Activated CD8-positive, alpha-beta memory T cell treated with anti-CD3 and anti-CD28 coated beads for 1 hour (primary cell): Measurements from ENCODE around the gene OR52B6.
"Not testable (repeated sequence)": the region's sequence is repeated elsewhere in the genome, so short reads cannot be mapped to it uniquely, and the experiment has no call there.

Source experiments
- DNase-seq, 2 donors: peaks; one replicate each; pipeline ENCODE4 v3.0.0-alpha.2; 2020; ENCODE audit warnings: low read depth in 1 of 2; ENCODE audit errors: extremely low read depth in 1 of 2

The OR52B6 gene

GRCh38 chr11:5580577-5580976 lies at the start of gene OR52B6:
Gene OR52B6 (plus strand): TSS chr11:5580877. CDS start chr11:5580877, 0 bp downstream.
- no peak for DNase-seq

GRCh38 chr11:5531053-5531831 lies 49.4 kb upstream of the OR52B6 start:
- no peak for DNase-seq

- no peak for DNase-seq
Measured at GRCh38 chr11:5534046-5534445, 46.6 kb upstream of the OR52B6 start.

GRCh38 chr11:5536482-5536881 lies 44.2 kb upstream of the OR52B6 start:
- DNase-seq, result no peak

- DNase-seq, result no peak
Measured at GRCh38 chr11:5541427-5541826, 39.2 kb upstream of the OR52B6 start.

GRCh38 chr11:5546457-5546856 lies 34.2 kb upstream of the OR52B6 start:
- no peak for DNase-seq

- DNase-seq, result no peak
Measured at GRCh38 chr11:5547982-5548381, 32.7 kb upstream of the OR52B6 start.

GRCh38 chr11:5548440-5548839 lies 32.2 kb upstream of the OR52B6 start, which contains the start of gene OR52H1:
Gene OR52H1 (minus strand): TSS chr11:5548540. CDS start chr11:5545505, 3,035 bp downstream.
- no peak for DNase-seq

- no peak for DNase-seq
Measured at GRCh38 chr11:5550440-5551095, 30.1 kb upstream of the OR52B6 start.

- DNase-seq, result no peak
Measured at GRCh38 chr11:5553343-5553742, 27.3 kb upstream of the OR52B6 start.

- no peak for DNase-seq
Measured at GRCh38 chr11:5556596-5557188, 24.0 kb upstream of the OR52B6 start.

- DNase-seq, result no peak
Measured at GRCh38 chr11:5557751-5558150, 22.9 kb upstream of the OR52B6 start.

- DNase-seq, result no peak
Measured at GRCh38 chr11:5564259-5565019, 16.2 kb upstream of the OR52B6 start.

- no peak for DNase-seq
Measured at GRCh38 chr11:5574654-5575053, 6.0 kb upstream of the OR52B6 start.

GRCh38 chr11:5575152-5575551 lies 5.5 kb upstream of the OR52B6 start:
- DNase-seq, result no peak

GRCh38 chr11:5577101-5577500 lies 3.6 kb upstream of the OR52B6 start:
- no peak for DNase-seq

- no peak for DNase-seq
Measured at GRCh38 chr11:5581014-5581413, 337 bp downstream of the OR52B6 start.

GRCh38 chr11:5584458-5584857 lies 3.8 kb downstream of the OR52B6 start:
- DNase-seq, result not testable (repeated sequence)

- not testable (repeated sequence) for DNase-seq
Measured at GRCh38 chr11:5589906-5590305, 9.2 kb downstream of the OR52B6 start.

GRCh38 chr11:5591613-5592012 lies 10.9 kb downstream of the OR52B6 start:
- DNase-seq, result no peak

GRCh38 chr11:5592615-5593014 lies 11.9 kb downstream of the OR52B6 start:
- DNase-seq, result no peak
